NCI-H2196 (cell line): ENCODE data around the gene INCENP.

Source experiments
- DNase-seq: peaks from one replicate; lab custom pipeline; 2025; ENCODE audit not compliant: unreplicated experiment; lab: John Stamatoyannopoulos, UW

INCENP gene

DNA sequence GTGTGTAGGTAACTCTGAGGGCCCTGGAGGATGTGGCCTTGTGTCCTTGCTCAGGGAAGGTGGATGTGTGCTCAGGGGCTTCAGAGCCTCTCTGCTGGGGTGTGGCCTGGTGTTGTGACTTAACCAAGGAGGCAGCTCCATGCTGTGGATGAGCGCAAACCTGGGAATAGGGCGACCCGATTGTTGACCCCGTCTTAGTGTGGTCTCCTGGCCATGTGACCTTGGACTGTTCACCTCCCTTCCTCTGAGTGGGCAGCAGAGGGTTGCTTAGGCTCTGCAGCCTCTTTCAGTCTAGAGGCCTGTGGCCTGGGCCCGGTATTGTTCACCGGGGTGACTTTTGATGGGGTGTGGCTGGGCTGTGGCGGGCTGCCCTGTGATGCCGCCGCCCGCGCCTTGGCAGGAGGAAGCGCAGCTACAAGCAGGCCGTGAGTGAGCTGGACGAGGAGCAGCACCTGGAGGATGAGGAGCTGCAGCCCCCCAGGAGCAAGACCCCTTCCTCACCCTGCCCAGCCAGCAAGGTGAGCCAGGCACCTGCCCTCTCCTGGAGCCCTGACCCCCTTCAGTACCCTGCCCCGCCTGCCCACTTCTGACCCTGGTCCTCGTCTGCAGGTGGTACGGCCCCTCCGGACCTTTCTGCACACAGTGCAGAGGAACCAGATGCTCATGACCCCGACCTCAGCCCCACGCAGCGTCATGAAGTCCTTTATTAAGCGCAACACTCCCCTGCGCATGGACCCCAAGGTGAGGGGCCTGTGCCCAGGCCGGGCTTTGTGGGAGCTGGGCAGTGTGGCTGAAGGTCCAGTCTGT, 16.7 kb downstream of the INCENP start:
- no peak for DNase-seq

- DNase-seq: no peak
Measured at GRCh38 chr11:62141111-62142042, 17.6 kb downstream of the INCENP start.

- no peak for DNase-seq
Measured at GRCh38 chr11:62142043-62142375, 18.2 kb downstream of the INCENP start.

GRCh38 chr11:62142921-62143320, 19.1 kb downstream of the INCENP start:
- DNase-seq: no peak

DNA sequence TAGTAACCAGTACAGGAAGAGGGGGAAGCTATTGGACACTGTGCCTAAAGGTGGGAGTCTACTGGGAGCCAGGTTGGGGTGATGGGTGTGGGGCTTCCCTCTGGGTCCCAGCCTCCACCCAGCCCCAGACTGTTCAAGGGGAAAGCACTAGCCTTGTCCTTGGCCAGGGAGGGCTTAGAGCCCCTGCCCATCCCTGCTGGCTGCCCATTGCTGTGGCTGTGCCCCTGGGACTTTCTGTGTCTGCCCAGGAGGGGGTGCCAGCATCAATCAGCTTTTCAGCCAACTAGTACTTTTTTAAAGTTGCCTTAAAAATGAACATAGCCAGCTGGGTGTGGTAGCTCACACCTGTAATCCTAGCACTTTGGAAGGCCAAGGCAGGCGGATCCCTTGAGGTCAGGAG, 19.9 kb downstream of the INCENP start:
- no peak for DNase-seq

GRCh38 chr11:62144641-62145255, 20.9 kb downstream of the INCENP start:
- DNase-seq: no peak

- DNase-seq: no peak
Measured at GRCh38 chr11:62145261-62145871, 21.6 kb downstream of the INCENP start.

DNA sequence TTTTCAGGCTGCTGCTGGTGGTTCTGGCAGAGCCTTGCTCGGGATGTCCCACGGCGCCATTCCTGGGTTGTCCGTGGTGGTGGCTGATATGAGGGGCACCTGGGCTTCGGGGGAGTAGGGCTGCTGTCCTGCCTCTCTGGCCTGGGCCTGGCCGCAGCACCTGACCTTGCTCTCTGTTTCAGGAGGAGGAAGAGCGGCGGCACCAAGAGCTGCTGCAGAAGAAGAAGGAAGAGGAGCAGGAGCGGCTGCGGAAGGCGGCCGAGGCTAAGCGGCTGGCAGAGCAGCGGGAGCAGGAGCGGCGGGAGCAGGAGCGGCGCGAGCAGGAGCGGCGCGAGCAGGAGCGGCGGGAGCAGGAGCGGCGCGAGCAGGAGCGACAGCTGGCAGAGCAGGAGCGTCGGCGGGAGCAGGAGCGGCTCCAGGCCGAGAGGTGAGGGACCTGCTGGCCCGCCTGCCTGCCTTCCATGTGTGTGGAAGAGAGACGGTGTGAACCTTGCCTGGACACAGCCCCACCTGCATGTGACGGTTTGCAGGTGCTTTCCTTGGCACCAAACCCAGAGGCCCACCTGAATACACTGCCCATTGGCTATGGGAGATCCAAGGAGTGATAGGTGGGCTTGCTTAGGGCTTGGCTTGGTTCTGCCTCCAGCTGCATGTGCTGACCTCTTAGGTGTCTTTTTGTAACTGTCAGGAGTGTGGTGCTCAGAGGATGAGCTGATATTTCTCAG, 22.8 kb downstream of the INCENP start:
- no peak for DNase-seq

DNA sequence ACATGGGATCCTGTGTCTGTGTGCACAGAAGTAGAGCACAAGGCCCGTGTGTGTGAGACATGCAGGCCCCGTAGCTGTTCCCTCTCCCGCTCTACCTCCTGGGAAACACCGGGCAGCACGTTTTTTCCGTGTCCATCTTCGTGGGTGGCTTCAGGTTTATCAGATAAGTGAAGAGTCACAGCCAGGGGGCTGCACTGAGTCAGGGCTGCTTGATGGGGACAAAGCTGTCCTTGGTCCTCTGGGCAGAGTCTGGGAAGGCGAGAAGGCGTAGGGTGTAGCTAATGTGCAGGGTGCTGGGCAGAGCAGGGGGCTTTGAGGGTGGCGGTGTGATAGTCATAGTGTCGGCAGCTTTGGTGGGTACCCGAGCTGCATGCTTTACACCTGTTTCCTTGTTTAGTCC, 23.7 kb downstream of the INCENP start:
- no peak for DNase-seq

DNA sequence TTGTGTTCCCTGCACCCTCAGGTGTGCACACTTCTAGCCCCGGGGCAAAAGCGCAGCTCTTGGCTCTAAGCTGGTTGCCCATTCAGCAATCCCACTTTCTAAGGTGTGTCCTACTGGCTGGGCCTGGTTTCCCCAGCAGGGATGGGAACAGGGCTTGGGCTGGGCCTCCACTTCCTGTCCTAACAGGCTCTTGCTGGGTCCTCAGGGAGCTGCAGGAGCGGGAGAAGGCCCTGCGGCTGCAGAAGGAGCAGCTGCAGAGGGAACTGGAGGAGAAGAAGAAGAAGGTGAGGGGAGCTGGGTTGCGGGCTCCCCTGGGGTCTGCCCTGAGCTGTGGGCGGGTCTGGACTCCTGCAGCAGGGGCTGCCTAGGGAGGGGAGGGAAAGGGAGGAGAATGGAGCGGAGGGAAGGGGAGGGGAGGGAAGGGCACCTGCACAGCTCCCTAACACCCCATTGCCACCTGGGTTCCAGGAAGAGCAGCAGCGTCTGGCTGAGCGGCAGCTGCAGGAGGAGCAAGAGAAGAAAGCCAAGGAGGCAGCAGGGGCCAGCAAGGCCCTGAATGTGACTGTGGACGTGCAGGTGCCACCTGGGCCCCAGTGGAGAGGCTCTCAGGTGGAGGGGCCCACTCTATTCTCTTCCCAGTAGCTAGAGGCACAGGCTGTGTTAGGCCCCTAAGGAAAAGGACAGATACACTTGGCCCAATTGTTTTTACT, 24.6 kb downstream of the INCENP start:
- DNase-seq: no peak

GRCh38 chr11:62149986-62150886, 26.4 kb downstream of the INCENP start:
- DNase-seq: no peak

DNA sequence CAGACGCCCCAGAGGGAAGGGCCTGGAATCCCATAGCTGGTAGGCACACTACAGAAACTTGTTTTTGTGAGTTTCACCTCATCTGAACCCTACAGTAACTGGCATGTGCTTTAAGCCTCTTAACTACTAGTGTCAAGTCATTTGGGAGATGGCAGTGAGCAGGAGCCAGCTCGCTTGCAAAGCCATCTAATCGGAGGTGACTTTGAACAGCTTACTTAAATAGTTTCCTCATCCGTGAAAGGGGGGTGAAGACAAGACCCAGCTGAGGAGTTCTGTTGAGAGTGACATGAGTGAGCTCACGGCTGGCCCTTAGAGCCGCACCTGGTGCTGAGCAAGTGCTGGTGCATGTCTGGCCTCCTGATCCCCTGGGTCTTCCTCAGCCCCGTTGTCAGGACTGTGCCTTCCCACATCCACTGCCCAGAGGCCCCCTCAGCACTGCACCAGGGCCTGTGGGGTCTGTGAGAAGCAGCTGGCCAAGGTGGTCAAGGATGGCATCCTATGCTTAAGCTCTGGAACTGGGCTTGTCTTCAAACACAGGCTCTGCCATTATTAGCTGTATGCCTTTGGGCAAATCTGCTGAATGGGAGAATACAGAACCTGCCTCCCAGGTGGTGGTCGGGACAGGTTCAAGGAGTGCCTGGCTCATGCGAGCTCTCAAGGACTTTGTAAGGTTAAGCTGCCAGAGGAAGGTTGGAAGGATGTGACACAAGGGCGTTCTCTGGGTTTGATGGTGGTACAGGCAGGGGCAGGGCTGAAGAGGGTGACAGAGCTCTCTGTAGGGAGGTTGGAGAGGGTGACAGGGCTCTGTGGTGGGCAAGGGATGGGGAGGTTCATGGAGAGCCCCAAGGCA, 27.3 kb downstream of the INCENP start:
- no peak for DNase-seq

DNA sequence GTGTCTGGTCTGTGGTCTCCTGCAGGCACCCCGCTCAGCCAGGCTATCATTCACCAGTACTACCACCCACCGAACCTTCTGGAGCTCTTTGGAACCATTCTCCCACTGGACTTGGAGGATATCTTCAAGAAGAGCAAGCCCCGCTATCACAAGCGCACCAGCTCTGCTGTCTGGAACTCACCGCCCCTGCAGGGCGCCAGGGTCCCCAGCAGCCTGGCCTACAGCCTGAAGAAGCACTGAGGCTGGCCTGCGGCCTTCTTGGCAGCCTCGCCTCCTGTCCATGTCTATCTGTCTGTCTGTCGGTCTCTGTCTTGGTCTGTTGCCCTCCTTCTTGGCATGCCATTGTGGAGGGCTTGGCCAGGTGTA, 27.9 kb downstream of the INCENP start:
- DNase-seq: no peak

DNA sequence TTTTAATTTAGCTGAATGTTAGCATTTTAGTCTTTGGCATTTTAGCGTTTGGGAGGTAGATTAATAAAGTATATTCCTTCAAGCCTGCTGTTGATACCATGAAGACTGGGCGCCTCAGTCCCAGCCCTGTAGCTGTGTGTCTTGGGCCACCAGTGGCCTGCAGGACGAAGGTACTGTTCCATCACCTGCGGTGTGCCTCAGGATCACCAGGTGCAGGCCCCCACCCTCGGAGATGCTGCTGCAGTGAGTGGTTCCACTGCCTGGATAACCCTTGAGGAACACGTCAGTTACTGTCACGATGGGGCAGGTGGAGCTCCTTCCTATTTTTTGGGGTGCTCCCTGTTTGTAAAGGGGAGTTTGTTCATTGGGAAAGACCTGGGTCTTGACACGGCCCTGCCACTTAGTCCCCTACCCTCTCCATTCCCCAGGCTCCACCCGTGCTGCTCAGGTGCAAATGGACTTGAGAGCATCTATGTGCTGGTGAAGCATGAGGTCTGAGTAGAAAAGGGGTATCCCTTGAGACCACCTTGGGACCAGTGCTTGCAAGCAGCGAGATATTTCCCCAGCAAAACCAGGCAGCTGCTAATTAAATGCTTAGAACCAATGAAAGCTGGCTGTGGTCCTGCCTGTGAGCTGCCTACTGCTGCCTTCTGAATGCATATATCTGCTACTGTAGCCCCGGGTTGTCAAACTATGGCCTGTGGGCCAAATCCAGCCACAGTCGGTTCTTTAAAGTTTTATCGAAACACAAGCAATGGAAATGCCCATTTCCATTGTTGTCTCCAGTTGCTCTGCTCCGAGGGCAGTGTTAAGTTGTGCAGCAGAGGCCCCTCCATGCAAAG, 28.7 kb downstream of the INCENP start:
- DNase-seq: no peak

- DNase-seq: no peak
Measured at GRCh38 chr11:62153087-62153395, 29.2 kb downstream of the INCENP start.

GRCh38 chr11:62153617-62154016, 29.8 kb downstream of the INCENP start:
- DNase-seq: no peak

- DNase-seq: no peak
Measured at GRCh38 chr11:62157603-62158002, 33.8 kb downstream of the INCENP start.

- DNase-seq: no peak
Measured at GRCh38 chr11:62166371-62166770, 42.6 kb downstream of the INCENP start.
